Progenitor cell of endocrine pancreas (in vitro differentiated cells): ENCODE results near the gene DCN. TPM values are rescaled to one million over a fixed set of nuclear protein-coding genes. Genes with fewer than 3 reads are reported as not detected.

Experiments
- DNase-seq: peaks from one replicate; pipeline ENCODE4 v3.0.0; 2021; ENCODE audit warnings: low spot score; ENCODE audit not compliant: unreplicated experiment
- H3K27ac Mint-ChIP-seq: 2 replicates; pipeline ENCODE4 v1.8.0; 2021; ENCODE audit warnings: mild to moderate bottlenecking, moderate library complexity, mixed read lengths
- H3K27me3 Mint-ChIP-seq: 2 replicates; pipeline ENCODE4 v1.8.0; 2021; ENCODE audit warnings: mixed read lengths
- H3K36me3 Mint-ChIP-seq: 2 replicates; pipeline ENCODE4 v1.8.0; 2022; ENCODE audit warnings: mixed read lengths; ENCODE audit not compliant: insufficient read depth
- H3K4me1 Mint-ChIP-seq: 2 replicates; pipeline ENCODE4 v1.8.0; 2021; ENCODE audit warnings: low read depth, mixed read lengths
- H3K4me3 Mint-ChIP-seq: 2 replicates; pipeline ENCODE4 v1.8.0; 2021; ENCODE audit warnings: low read depth, mild to moderate bottlenecking, moderate library complexity, mixed read lengths
- H3K9me3 Mint-ChIP-seq: 2 replicates; pipeline ENCODE4 v1.8.0; 2021; ENCODE audit warnings: low read depth, mixed read lengths
- CTCF ChIP-seq: fragments of 200-600 bp; sonication (generic); IDR thresholded peaks from one replicate; pipeline ENCODE4 v1.5.0; 2021; ENCODE audit warnings: antibody characterized with exemption, mild to moderate bottlenecking; ENCODE audit not compliant: unreplicated experiment
- total RNA-seq: library from RNA; stranded (reverse); gene quantifications from 2 replicates; pipeline ENCODE4 v1.2.1, GENCODE V29; 2021

Gene DCN
- total RNA-seq, 1 donor from 2014 or later: not detected

DNA sequence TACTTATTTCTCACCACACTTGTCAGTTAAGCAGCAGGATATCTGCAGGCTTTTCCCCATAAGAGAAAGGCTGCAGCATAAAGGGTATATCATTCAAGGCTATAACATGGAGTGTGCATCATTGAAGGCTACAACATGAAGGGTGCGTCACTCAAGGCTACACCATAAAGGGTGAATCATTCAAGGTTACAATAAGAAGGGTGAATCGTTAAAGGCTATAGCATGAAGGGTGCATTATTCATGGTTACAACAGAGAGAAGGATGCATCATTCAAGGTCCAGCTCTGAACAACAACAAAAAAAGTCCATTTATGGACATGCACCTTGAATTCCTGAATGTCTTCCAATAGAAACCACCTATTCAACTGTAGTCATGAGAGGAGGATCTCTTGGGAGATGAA is 38.6 kb downstream of the DCN start:
- Mint-ChIP-seq H3K36me3 (no peaks in the 10 kb centered on the region), H3K27ac (no peak overlapping the region), H3K4me1 (no peaks in the 10 kb centered on the region), H3K4me3 (no peak overlapping the region), H3K27me3 (peaks cover 8% of the 10 kb centered on the region), H3K9me3 (no peaks in the 10 kb centered on the region)
- DNase-seq: no peak
- TF ChIP-seq CTCF: no peak

GRCh38 chr12:91143206-91143605 is 39.4 kb downstream of the DCN start:
- no peak for DNase-seq
- Mint-ChIP-seq H3K27ac (no peak overlapping the region), H3K4me1 (peaks cover 7% of the 10 kb centered on the region), H3K4me3 (no peak overlapping the region), H3K27me3 (peaks cover 8% of the 10 kb centered on the region), H3K36me3 (no peaks in the 10 kb centered on the region), H3K9me3 (no peaks in the 10 kb centered on the region)
- TF ChIP-seq CTCF: no peak

- H3K9me3 Mint-ChIP-seq: no peaks in the 10 kb centered on the region
- peaks cover 8% of the 10 kb centered on the region for H3K27me3 Mint-ChIP-seq
- DNase-seq: no peak
- H3K36me3 Mint-ChIP-seq: no peaks in the 10 kb centered on the region
- no peak for TF ChIP-seq CTCF
- no peak overlapping the region for H3K4me3 Mint-ChIP-seq
- H3K27ac Mint-ChIP-seq: no peak overlapping the region
- H3K4me1 Mint-ChIP-seq: peaks cover 7% of the 10 kb centered on the region
These were observed 40.4 kb downstream of the DCN start for GRCh38 chr12:91142221-91142631.

DNA sequence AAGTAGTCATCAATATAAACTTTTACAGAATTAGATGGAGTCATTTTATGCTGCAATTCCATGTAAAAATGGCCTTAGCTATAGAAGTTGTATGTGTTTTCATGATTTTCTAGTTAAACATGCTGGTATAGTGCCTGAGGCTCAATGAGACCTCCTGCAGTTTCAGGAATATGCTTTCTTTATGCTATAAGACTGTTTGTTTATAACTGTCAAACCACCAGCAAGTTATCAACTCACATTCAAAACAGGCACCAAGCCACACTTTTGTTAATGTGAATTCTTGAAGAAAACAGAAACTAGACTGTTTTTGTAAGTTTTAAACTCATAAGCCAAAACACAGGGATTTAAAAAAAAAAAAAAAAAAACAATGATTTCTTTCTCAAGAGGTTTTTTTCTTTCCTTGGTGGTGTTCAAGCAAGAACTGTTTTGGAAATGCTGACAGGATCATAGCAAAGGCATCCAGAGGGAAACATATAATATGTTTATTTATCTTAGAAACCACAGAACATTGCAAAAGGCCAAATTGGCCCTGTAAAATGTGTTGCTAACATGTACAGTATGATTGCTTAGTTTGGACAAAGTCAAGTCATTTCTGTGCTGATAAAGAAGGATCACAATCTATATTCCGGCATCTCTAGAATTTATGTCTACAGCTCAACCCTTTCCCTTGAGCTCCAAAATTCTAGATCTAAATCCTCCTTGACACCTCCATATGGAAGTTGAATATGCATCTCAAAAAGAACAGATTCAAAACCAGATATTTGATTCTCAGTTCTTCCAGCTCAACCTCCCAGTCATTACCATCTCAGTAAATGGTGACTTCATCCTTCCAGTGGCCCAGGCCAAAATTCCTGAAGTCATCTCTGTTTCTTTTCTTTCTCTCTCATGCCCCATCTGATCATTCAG is 42.3 kb downstream of the DCN start:
- no peak overlapping the region for H3K4me3 Mint-ChIP-seq
- peaks cover 7% of the 10 kb centered on the region for H3K4me1 Mint-ChIP-seq
- H3K9me3 Mint-ChIP-seq: peaks cover 2% of the 10 kb centered on the region
- no peak overlapping the region for H3K27ac Mint-ChIP-seq
- DNase-seq: no peak
- TF ChIP-seq CTCF: no peak
- H3K36me3 Mint-ChIP-seq: no peaks in the 10 kb centered on the region
- peaks cover 8% of the 10 kb centered on the region for H3K27me3 Mint-ChIP-seq

DNA sequence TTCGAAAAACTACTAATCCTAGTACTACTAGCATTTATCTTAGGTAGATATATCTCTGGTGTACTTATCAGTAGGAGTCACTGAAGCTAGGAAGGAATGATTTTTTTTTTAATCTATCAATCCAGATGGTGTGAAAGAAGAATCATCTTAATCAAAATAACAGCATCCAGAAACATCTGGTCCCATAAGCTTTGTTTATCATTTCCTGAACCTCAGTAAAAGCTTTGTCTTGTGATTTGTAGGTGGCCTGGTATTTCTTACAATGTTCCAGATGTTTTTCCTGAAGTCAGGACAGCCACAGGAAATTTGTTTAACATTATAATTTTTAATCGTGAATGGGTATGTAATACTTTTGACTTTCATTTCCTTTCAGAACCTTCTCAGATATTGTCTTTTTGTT is 43.3 kb downstream of the DCN start:
- Mint-ChIP-seq H3K27me3 (peaks cover 8% of the 10 kb centered on the region), H3K9me3 (peaks cover 4% of the 10 kb centered on the region), H3K4me1 (peaks cover 7% of the 10 kb centered on the region), H3K36me3 (no peaks in the 10 kb centered on the region), H3K27ac (no peak overlapping the region), H3K4me3 (no peak overlapping the region)
- DNase-seq: no peak
- no peak for TF ChIP-seq CTCF
